ENCODE measurements around the gene CHST15.

- TF ChIP-seq POLR2AphosphoS5 (IDR thresholded peaks at IDR 0.05) (no peak), CTCF (IDR thresholded peaks at IDR 0.05) (no peak), POLR2A (IDR thresholded peaks at IDR 0.05) (no peak), EP300 (IDR thresholded peaks at IDR 0.05) (no peak)
Measured at GRCh38 chr10:124124123-124124768, 30.8 kb upstream of the CHST15 start.
